NCI-H748 treated with DMSO at 0.1 percent for 48 hours (cell line): ENCODE data around the gene RBP2.

ENCODE experiments used
- DNase-seq: peaks from one replicate; lab custom pipeline; 2025; lab: John Stamatoyannopoulos, UW

The RBP2 gene

DNA sequence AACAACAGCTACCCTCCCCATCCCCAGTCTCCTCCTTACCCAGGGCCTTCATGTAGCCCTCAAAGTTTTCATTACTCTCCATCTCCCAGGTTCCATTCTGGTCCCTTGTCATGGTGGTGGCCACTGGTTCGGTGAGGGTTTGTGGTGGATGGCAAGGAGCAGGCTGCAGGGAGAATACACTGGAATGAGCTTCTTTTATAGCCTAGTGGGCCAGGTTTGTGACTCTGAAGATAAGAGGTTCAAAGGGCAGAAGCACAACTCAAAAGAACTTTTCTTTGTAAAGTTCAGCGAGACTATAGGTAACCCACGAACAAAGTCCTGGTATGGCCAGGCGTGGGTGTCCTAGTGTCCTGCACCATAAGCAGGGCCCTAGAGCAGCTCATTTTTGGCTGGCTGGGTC is at the start of gene RBP2:
Gene RBP2 (minus strand): TSS at position 169 of the 400 bp plus-strand sequence. CDS start 57 bp downstream, at position 112.
- DNase-seq, result no peak

- DNase-seq, result no peak
Measured at GRCh38 chr3:139524841-139525636, 48.7 kb upstream of the RBP2 start.

GRCh38 chr3:139523718-139524117 is 47.4 kb upstream of the RBP2 start:
- DNase-seq, result no peak

DNA sequence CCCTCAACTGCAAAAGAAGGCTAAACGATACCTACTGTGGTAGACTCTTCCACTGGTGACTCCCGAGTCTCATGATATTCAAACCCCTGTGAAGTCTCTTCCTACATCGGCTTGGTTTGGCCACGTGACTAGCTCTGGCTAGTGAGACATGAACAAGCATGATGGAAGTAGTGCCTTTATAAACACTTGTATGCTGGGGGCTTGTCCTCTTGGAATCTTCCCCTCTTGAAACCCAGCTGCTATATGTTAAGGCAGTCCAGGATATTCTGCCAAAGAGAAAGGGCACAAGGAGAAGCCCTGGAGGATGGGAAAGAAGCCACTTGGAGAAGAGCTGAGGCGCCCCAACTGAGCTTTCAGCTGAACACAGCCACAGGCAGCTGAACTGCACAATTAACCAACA is 46.9 kb upstream of the RBP2 start:
- no peak for DNase-seq

DNA sequence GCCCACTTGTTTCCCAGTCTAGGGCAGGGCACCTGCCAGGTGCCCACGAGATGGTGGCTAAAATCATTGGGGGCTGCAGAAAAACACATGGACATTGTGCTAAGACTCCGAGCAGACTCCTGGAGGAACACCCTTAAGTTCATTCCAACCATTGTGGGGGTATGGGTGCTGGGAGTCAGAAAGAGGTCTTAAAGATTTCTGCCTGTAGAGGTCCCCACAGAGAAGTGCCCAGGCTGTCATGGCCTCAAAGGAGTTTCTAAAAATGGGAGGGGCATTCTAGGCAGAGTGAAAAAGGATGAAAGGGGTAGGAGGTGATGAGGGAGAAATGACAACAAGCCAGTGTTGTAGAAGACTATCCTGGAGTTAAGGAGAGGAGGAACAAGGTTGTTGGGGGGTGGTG is 46.1 kb upstream of the RBP2 start:
- no peak for DNase-seq

DNA sequence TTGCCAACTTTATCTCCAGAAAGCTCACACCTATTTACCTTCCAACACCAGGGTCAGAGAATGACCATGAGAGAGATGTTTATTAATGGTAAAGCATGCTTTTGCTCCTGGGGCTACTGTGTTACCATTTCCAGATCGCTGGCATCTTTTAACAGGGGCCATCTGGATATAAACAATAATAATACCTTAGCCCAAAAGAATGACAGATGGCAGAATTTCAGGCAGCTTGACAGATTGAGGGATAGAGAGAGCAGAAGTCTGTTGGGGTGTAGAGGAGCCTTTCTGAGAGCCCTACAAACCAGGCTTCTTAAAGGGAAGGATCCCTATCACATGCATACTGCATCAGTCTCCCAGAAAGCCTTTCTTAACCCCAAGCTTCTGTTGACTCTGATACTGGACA is 45.5 kb upstream of the RBP2 start:
- DNase-seq, result no peak

DNA sequence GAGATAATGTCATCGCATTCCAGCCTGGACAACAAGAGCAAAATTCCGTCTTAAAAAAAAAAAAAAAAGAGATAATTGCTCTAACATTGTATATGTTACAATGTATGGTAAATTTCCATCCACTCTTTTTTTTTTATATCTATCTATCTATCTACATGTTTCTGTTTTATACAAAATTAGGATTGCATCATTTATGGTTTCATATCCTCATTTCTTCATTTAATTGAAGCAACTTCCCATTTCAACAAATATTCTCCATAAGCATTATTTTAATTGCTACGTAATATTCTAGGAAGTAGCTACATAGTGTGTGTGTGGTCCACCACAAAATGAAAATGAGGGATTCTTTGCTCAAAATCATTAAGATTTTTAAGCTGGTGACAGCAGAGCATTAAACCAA is 44.8 kb upstream of the RBP2 start:
- no peak for DNase-seq

DNA sequence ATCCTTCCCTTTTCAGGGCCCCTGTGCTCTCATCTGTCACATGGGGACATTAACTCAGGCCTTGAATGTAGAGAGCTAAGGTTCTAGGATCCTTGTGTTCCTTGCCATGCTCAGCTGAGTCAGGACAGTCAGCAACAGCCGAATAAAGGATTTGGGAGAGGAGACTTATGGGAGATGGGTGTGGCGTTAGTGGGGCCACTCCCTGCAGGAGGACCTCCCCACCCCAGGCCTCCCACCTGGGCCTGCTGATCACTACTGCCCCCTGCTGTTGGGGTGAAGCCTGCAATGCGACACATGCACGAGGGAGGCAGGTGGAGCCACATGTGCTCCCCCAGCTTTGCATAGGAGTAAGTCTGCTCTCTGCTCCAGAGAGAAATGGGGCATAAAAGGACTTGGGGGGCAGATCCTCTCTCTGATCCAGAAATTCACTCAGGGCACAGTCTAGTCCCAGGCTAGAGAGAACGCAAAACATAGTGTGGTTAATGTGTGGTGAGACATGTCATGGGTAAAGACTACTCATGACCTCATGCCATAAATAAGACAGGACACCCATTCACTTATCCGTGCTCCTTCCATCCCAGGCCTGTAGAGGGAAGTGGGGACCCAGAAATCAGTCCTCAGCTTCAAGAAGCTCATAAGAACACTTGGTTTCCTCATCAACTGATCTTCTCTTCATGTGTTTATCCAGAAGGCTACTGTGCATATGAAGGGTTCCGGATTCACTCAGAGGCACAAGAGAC is 43.9 kb upstream of the RBP2 start:
- no peak for DNase-seq

DNA sequence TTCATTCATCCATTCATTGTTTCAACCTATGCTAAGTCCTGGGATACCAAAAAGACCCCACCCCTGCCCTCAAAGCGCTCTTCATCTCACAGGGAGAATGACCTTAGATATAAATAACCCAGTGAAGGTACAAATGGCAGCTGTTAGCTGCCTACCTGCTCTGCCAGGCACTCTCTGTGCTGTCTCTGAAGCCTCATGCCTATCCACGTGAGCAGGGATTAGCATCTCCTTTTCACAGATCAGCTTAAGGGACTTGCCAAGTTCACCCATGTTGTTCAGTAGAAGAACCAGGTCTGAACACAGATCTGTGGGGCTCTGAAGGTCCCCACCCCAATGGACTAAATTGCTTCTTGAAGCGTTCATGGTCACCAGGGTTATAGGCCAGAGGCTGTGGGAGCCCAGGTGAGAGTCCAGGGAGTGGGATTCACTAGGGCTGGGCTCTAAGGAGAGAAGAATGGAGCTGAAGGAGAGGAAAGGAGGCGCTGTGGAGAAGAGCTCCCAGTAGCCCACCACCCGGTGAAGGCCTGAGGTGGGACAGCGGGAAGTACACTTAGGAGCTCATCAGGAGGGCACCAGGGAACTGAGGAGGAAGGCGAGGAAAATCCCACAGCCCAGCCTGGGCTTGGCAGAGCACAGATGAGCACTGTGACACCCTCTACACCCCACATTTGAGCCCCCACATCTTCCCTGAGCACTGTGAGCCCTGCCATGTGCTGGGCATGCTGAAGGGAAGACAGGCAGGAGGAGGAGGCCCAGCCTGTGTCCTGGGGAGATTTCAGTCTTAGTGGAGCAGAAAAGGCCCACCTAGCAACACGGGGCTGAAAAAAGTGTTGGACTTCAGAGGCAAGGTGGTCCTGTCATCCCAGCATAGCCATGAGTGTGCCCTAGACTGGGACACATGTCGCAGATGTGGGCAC is 42.9 kb upstream of the RBP2 start:
- no peak for DNase-seq

DNA sequence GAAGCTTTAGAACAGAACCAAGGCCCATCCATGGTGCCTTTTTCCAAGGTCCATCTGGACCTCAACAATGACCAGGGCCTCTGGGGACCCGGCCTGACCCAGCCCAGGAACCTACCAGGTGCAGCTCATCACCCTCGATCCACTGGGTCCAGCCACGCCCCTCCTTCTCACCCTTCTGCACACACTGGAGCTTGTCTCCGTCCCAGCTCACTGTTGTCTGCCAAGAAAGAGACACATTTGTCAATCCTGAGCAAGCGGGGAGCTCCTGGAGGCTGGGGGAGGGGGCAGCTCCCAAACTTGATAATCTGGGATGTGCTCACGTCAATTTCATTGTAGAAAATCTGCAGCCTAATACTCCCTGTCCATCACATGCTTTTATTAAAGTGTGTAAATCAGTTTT is 42.0 kb upstream of the RBP2 start:
- no peak for DNase-seq

GRCh38 chr3:139517321-139518065 is 41.2 kb upstream of the RBP2 start:
- no peak for DNase-seq

GRCh38 chr3:139514741-139515140 is 38.4 kb upstream of the RBP2 start:
- DNase-seq, result no peak

DNA sequence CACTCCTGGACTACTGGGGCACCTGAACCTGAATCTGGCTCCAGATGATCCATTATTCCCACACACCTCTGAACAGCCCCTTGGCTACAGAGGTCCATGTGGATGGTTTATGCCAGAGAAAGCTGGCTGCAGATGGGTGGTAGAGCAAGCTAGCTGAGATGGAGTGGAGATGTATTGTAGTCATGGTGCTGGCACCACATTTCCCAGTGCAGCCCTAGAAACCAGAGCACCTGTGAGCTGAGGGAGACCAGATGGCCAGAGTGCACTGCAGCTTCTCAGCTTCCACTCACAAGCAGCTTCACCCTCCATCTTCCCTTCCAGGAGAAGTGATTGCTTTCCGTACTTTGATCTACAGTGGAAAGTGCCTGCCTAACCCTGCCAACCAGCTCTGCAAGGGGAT is 33.3 kb upstream of the RBP2 start:
- DNase-seq, result no peak

DNA sequence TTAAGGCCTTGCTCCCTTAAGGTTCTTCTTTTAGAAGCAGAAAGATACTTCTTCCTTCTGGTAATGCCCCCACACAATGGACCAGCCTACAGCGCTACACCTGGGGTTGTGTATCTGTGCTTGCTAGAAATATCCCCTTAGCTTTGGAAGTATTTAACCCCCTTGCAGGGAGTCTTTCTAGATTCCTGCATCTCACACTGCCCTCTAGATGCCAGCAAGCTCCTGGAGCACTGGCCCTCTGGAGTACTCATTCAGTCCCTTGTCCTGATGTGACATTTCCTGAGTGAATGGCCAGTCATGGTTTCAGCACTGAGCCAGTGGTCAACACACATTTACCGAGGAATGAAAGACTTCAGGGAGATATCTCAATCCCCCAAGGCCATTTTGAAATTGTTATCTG is 30.4 kb upstream of the RBP2 start:
- no peak for DNase-seq

DNA sequence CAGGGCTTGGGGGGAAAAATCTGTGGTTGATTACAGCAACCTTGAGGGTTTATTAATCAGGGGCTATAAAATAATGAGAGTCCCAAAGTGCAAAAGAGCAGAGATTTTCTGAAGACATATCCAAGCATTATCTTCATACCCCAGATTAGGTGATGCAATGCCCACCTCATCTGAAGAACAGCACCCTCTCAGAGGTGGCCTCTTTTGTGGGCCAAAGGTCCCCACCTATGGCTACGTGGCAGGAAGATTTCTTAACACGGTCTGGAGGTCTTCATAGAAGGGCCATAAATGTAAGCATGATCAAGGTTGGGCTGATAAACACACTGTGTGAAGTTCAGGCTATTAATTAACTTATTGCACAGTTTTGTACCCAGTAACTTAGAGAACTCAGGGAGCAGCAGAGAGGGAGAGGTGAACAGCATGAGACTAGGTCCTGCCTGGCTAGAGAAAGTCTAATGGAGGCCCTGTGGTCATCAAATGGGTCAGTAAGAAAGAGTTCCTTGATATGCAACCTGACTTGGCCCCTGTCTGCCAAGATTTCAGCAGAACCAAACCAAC is 29.6 kb upstream of the RBP2 start:
- no peak for DNase-seq

DNA sequence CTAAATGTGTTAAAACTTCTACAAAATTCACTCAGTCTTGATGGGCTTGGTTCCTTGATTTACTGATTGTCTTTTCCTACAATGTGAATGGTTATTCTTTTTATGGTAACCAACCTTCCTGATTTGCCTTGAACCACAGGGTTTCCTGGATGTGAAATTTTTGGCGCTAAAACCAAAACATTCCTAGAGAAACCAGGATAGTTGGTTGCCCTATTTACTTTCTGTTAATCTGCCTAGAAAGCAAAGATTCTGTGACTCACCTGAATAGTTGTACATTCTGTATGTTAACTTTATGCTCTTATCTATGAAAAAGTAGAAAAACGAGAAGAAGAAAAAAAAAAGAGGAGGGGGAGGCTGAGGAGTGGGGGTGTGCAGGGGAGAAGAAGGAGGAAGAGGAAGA is 23.2 kb upstream of the RBP2 start:
- no peak for DNase-seq

DNA sequence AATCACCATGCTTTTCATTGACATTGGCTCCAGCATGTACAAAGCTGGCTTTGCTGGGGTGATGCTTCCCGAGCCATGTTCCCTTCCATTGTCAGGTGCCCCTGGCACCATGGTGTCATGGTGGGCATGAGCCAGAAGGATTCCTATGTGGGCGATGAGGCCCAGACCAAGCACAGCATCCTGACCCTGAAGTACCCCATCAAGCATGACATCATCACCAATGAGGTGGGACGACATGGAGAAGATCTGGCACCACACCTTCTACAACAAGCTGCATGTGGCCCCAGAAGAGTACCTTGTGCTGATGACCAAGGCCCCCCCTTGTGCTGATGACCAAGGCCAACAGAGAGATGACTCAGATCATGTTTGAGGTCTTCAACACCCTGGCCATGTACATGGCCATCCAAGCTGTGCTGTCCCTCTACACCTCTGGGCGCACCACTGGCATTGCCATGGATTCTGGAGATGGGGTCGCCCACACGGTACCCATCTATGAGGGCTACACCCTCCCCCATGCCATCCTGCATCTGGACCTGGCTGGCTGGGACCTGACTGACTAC is 17.6 kb upstream of the RBP2 start:
- no peak for DNase-seq

DNA sequence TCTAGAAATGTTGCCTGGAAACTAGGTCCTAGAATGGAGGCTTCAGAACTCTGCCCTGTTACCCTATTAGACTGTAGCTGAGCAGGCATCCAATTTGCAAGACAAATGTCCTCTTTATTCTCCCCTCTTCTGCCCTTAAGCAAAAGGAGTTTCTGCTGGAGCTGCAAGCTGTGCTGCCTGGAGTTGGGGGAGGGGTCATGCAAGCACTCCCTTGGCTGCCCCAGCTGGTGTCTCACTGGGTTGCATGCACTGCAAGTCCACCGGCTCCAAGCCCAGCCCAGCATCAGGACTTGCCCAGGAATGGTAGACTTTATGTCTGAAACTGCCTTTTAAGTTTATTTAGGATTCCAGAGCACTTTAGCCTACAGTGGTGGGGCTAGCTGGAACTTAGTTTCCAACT is 15.7 kb upstream of the RBP2 start:
- DNase-seq, result no peak

DNA sequence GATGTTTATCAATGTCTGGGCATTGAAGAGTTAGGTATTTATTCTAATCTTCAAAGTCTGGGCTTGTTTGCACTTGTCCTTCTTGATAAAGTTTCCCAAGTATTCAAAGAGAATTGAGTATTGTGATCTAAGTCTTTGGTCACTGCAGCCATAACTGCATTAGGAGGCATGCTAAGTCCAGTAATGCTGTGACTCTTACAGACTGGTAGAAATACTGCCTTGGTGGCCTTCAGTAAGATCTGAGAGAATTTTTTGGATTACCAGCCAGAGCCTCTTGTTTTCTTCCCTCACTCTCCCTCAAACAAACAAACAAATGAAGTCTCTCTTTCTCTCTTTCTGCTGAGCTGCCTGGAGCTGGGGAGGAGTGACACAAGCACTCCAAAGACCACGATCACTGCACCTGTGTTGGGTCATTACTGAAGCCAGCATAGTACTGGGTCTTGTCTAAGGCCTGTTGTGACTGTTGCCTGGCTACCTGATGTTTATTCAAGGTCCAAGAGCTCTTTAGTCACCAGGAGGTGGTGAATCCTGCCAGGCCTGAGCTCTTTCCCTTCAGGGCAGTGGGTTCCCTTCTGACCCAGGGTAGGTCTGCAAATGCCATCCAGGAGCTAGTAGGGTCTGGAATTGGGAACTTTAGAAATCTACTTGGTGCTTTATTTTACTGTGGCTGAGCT is 14.8 kb upstream of the RBP2 start:
- peak; percentile 50 for DNase-seq

GRCh38 chr3:139482206-139482605 is 5.9 kb upstream of the RBP2 start:
- no peak for DNase-seq

DNA sequence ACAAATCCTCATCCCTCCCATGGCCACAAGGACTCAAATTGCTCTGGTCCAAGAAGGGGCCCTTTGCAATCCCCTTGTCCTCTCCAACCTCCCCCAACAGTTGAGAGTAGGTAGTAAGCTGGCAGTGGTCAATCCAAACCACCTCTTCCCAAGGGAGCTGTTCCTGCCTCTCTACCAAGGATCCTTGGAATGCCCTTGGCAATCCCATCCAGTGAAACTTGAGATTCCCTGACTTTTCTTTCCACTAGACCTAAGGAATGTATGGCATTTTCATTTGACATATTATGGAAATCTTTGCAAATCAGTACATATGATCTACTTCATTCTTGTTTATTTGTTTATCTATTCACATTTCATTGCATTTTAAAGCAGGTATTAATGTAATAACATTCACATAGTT is 4.8 kb upstream of the RBP2 start:
- no peak for DNase-seq
